ENCODE results near the gene CHIT1.

DNA sequence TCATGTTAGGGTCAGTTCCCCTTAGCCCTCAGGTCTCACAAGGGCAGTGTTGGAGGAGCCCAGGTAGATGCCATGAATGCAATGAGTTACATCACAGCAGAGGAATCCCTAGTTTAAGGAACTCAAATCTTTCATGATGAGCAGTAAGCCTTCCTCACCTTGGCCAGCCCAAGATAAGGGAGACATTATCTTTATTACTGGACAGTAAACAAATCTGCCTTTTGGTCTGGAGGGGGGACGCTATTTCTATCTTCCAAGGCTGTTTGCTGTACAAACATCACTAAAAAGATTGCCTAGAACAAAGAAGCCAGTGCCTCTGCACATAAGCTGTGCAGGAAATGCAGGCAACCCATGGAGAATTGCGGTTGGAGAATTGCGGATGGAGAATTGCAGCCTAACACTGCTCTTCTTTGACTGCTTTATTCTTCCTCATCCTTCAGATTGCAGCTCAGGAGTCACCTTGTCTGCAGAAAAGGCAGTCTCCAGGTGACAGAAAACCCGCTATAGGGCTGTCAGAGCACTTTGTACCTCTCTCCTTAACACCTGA lies 40.7 kb downstream of the CHIT1 start:
- TF ChIP-seq EZH2 (optimal IDR thresholded peaks at IDR 0.05; ENCODE audit: low read depth, low read length) (no peak), EZH2phosphoT487 (IDR thresholded peaks at IDR 0.05; ENCODE audit: low read length) (no peak)
- TF ChIP-seq, protein P1, sequence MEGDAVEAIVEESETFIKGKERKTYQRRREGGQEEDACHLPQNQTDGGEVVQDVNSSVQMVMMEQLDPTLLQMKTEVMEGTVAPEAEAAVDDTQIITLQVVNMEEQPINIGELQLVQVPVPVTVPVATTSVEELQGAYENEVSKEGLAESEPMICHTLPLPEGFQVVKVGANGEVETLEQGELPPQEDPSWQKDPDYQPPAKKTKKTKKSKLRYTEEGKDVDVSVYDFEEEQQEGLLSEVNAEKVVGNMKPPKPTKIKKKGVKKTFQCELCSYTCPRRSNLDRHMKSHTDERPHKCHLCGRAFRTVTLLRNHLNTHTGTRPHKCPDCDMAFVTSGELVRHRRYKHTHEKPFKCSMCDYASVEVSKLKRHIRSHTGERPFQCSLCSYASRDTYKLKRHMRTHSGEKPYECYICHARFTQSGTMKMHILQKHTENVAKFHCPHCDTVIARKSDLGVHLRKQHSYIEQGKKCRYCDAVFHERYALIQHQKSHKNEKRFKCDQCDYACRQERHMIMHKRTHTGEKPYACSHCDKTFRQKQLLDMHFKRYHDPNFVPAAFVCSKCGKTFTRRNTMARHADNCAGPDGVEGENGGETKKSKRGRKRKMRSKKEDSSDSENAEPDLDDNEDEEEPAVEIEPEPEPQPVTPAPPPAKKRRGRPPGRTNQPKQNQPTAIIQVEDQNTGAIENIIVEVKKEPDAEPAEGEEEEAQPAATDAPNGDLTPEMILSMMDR (IDR thresholded peaks at IDR 0.05; ENCODE audit: low read length), result no peak

All from MM.1S (cell line).